Measurements from ENCODE around the gene GRAP2. TPM values are rescaled to one million over a fixed set of nuclear protein-coding genes. Genes with fewer than 3 reads are reported as not detected.
"Not testable (repeated sequence)": the region's sequence is repeated elsewhere in the genome, so short reads cannot be mapped to it uniquely, and the experiment has no call there.

Gene GRAP2
- total RNA-seq, 1 donor from 2014 or later = 3.5 TPM

DNA sequence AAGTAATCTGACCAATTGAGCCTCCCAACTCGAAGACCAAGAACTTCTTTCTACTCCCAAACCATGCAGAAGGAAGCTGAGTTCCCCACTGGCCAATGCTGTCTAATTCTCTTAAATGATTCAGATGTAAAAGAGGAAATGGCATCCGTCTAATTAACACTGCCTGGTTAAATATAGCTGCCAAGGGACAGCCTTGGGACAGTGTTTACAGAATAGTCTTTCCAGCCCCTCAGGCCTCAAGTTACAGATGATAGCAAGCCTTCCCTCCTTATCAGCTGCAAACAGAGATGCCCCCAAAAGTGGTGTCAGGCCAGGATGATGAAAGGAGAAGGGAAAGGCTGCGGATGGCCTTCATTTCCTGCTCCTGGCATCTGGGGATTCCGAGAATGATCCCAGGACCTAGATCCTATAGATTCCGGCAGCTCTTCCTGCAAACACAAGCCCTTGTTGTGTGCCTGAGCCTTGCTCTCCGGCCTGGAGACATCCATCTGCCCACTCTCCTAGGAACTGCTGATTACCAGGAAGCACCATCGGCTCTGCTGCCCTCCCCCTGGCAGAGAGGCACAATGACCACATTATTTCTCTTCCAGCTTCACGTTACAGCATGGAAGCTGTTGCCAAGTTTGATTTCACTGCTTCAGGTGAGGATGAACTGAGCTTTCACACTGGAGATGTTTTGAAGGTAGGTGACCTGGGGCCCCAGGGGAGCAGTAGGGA, 45.8 kb downstream of the GRAP2 start:
- no peak for DNase-seq

DNA sequence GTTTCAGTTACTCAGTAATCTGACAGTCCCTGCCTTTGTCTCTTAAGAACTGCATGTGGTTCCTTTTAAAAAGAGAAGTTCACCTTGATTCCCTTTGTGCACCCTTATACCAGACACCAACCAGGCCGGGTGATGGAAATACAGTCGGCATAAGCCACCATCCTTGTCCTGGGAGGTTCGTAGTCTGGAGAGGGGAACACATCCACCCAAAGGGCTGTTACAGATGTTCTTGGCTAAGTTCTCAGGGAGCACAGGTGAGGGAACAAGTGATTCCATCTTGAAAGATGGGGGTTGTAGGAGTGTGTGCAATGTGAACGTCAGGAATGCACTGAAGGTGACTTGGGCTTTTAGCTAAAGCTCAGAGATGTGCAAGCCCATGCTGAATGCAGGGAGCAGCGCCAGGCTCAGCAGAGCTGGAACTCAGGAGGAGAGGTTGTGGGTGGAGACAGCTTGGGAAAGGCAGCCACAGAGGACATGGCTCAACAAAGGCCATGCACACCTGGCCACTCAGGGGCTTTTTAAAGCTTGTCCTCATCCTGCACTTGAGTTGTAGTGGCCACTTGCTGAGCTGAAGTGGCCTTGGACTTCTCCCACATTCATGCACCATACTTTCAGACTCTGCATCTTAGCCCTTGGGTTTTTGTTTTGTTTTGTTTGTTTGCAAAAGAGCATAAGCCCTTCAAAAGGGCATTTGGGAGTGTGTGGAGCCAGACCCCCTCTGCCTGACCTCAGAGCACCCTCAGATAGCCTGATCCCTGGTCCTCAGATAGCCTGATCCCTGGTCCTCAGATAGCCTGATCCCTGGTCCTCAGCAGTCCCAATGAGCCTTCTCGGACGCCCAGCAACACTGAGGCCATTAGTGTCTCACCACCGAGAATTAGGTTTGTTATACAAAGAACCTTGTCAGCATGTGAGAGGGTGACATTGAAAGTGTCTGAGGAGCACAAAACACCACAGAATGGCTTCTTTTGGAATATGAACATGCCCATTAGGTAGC, 46.6 kb downstream of the GRAP2 start:
- DNase-seq = no peak

DNA sequence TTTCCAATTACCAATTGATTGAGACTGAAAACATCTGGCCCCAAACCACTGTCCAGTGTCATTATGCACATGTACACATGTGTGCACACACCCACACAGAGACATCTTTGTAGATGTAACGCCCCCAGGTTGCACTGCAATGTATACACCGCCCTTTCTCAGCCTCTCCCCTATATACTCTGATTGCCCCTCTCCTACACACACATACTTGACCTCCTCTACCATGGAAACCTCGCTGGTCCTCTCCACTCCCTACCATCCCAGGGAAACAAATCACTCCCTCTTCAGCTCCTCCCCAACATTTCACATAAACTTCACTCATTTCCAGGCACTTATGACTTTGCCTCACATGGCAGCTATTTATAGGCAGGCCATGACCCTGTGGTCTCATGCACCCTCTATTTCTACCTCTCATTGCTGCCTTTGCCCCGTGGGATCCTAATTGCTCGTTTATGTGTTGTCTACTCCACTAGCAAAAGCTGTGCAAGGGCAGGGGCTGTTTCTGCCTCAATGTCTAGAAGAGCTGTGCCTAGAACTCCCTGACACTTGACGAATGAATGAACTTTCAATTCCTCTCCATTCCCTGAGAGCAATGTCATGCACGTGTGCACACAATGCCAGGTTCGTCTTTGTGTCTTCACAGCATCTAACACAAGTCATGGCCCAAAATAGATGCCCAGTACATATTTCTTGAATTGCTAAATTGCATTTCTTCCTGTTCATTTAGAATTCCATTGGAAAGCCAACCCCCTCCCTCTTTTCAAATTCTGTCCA, 49.3 kb downstream of the GRAP2 start:
- DNase-seq = no peak

DNA sequence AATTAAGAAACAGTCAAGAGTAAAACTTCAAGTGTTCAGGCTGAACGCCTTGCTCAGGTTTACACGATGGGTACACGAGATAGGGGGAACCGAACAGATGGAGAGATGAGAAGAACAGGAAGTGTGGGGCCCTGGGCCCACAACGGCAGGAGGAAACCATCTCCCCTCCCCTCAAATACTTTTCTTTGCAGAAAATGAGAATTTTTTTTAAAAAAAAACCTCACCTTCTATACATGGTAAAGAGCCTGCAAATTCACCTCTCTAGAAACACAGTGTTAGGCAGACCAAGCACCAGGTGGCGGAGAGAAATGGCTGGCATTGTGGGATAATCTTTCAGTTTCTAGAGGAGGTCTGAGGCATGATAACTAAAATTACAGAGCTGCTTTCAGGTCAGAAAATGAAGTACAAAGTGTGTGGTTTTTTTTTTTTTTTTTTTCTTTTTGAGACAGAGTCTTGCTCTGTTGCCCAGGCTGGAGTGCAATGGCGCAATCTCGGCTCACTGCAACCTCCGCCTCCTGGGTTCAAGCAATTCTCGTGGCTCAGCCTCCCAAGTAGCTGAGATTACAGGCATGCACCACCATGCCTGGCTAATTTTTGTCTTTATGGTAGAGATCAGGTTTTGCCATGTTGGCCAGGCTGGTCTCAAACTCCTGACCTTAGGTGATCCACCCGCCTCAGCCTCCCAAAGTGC, 50.9 kb downstream of the GRAP2 start:
- DNase-seq = not testable (repeated sequence)

DNA sequence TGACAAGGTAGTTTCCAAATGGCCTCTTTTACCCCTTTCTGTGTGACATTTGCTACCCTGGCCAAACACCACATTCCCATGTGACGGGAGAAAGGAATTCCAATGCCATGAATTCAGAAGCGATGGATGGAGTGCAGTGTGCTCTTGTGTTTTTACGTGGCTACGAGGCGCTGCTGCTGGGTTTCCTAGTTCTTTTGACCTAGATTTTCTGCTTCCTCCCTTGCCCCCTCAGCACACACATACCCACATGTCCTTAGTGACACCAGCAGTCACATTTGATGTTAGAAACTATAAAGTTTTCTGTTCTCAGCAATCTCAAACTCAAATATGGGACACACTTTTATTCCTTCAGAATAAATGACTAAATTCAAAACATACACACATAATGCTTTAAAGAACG, 51.5 kb downstream of the GRAP2 start:
- no peak for DNase-seq

DNA sequence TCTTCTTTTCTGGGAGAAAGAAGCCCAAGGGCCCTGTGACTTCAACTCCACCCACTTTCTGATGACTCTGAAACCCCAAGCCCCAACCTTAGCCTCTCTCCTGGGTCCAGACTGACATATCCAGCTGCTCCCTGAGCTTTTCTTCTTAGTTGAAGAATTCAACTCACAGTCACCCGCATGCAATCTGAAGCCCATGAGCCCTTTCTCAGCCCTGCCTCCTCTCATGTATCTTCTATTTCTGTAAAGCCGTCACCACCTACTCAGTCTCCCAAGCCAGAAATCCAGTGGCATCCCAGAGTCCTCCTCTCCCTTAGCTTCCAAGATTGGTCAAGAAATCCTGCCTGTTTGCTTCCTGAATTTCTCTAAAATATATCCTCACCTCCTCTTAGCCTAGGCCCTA, 52.2 kb downstream of the GRAP2 start:
- no peak for DNase-seq

DNA sequence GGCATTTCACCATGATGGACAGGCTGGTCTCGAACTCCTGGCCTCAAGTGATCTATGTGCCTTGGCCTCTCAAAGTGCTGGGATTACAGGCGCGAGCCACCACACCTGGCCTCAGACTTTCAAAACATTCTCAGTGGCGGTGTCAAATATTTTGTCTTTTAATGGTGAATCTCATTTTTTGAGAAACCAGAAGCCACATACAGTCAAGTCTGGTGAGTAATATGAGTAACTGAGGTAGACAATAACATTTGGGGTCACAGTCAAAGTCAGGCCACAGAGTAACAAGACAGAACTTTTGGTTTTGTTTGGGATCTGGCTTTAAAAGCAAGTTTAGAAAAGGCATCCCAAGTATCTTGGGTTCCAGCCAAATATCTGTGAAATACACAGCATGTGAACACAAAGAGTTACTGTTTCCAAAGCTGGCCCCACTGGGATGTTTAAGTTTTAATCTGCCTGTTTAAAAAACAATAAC, 53.7 kb downstream of the GRAP2 start:
- DNase-seq = peak; percentile 35

DNA sequence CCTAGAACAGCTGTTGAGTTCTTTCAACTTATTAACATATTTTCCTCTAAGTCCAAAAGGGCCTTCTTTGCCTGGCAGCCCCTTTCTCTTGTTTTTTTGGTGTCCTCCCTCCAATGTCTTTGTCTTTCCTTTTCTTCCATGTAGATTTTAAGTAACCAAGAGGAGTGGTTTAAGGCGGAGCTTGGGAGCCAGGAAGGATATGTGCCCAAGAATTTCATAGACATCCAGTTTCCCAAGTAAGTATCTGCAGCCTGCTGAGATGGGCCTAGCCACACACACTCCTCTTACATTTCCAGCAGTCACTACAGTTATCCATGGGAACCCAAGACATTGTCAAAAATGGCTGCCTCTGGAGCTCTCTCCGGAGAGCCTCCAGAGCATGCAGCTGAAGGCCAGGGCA, 54.8 kb downstream of the GRAP2 start:
- no peak for DNase-seq

DNA sequence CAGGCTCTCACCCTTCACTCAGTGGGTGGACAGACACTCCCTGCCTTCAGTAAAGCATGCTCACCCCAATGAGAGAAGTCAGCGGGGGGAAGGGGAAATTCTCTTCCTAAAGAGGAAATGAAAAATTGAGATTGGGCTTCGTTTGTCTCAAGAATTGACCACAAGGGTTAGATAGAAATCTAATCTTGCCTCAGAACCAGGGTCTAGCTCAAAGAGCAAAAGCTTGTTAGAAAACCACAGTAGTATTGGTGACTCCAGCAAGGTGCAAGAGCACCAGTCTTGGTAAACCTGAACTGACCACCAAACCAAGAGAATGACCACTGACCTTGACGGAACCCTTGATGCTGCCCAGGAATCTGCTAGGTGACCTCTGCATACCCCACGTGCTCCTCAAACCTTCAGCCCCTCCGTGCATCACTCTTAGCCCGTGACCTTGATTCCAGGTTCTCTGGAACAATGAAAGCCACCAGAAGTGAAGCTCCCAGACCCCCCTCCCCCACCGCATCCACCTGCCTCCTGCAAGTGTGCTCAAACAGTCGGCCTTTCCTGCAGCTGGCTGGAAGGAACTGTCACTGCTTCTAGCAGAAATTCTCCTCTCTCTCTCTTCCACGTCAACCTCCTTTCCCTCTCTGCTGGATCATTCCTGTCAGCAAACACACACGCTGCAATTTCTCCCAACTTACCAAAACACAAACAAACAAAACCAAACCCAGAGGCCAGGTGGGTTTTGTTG, 56.2 kb downstream of the GRAP2 start:
- no peak for DNase-seq

DNA sequence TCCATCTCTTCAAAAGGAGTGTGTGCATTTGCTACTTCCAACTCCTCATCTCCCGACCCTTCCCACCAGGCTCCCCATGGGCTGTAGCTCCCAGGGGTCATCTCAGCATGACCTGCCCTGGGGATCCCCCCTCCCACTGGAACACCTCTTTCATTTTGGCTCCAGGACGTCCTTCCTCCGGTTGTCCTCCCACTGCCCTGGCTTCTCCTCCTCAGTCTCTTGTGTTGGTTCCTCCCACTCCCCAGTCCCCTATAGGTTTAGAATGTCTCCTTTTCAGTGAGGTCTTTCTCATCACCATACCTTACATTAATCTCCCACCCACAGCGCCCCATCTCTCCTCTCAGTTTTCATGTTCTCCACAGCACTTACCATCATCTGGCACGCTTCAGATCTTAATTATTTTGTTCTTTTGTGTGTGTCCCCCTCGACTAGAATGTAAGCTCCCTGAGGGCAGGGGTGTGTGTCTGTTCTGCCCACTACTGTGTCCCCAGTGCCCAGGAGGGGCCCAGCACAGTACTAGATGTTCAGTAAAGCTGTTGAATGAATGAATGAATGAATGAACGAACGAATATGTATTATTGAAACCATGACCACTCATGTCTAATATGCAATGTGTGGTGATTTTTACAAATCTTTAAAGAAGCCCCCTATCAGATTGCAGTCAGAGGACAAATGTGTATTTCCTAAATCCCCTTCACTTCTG, 57.3 kb downstream of the GRAP2 start:
- no peak for DNase-seq

DNA sequence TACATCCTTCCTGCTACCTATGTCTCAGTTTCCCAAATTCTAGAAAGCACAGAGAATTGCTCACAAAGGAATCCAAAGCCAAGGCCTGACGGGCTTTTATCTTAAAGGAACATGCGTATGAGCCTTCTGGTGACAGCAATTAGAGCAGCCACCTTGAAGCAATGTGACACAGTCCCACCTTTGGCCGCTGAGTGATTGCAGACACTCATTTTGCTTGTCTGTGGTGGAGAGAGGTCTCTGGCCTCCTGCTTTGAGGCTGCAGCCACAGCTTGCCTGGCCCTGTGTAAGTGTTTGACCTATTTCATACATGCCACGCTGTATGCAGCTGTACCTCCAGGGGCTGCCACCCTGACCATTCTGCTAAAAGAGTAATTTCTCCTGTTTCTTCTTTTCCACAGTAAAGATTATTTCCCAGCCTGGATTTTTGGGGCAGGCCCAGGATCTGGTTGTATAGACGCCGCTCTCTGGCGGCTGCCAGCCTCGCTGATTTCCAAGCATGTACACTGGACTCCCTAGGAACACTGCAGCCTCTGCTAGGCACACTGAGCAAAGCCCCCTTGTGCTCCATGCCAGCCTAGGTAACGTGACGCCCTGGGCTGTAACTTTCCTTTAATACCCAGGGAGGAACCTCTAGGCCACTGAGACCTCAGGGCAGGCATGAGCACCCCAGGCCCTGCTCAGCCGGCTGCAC, 58.2 kb downstream of the GRAP2 start:
- DNase-seq = no peak

DNA sequence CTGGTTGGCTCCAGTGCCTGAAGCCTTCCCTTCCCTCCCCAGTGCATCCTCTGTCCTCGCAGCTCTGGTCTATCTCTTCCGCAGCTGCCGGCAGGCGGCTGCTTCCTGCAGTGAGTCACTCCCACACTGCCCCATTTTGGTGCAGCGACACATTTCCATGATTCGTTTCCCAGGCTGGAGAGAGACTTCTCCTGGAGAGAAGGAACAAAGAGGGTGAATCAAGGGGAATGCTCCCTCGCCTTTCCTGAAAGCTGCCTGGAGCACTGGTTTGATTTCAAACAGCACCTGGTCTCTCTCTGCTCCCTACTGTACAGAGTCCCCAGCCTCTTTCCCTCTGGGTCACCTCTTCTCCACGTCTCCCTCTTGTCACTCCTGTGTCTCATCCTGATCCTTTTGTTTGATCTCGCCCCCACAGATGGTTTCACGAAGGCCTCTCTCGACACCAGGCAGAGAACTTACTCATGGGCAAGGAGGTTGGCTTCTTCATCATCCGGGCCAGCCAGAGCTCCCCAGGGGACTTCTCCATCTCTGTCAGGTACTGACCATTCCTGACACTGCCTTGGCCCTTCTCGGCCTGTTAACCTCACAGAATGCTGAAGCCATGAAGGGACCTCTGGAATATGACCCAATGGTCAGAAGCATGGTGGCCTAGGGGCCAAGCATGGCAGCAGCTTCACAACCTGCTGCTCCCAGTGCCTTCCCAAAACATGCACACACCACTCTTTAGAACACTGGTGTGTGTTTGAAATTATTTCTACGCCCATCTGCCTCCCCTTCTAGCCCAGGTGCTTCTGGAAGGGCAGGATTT, 59.0 kb downstream of the GRAP2 start, which contains the start of gene TMA7B:
TSS of gene TMA7B (plus strand) at position 758 of the 808 bp plus-strand sequence. CDS start 3,978 bp downstream, outside the sequence.
- no peak for DNase-seq

DNA sequence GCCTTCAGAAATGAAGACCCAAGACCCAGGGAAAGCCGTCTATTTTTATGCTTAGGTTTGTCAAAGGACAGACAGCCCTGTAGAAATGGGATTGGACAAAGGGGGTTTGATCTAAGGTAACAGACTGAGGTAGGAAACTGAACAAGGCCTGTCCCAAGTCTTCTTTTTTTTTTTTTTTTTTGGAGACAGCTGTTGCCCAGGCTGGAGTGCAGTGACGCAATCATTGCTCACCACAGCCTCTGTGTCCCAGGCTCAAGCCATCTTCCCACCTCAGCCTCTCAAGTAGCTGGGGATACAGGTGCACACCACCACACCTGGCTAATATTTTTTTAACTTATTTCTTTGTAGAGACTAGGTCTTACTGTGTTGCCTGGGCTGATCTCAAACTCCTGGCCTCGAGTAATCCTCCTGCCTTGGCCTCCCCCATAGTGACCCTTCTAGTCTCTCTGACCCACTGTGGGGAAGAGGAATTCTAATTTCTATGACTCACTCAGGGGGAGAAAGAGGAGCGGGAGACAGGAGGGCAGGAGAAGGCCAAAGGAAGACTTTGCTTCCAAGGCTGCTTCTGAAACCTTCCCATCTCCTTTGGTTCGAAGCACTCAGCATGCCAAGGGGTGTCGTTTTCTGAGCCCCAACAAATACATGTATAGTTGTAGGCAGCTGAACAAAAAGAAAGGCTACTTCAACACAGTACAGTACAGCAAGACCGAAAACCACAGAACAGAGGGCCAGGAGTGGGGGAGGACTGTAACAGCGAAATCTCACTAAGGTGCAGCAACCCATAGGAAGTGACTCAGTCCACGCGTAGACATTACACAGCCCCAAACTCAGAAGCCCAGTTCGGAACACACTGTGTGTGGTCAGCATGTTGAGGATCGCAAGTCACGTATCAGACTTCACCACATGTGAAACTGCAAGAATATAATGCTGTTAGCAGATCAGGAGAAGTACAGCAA, 60.2 kb downstream of the GRAP2 start:
- DNase-seq = no peak

DNA sequence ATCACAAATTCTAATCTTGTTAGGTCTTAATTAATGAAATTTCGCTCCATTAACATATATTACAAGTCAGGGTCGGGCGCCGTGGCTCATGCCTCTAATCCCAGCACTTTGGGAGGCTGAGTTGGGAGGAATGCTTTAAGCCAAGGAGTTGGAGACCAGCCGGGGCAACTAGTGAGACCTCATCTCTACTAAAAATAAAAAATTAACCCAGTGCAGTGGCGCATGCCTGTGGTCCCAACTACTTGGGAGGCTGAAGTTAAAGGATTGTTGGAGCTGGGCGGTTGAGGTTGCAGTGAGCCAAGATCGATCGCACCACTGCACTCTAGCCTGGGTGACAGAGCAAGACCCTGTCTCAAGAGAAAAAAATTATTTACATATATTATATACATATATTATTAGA, 61.2 kb downstream of the GRAP2 start:
- DNase-seq = no peak

DNA sequence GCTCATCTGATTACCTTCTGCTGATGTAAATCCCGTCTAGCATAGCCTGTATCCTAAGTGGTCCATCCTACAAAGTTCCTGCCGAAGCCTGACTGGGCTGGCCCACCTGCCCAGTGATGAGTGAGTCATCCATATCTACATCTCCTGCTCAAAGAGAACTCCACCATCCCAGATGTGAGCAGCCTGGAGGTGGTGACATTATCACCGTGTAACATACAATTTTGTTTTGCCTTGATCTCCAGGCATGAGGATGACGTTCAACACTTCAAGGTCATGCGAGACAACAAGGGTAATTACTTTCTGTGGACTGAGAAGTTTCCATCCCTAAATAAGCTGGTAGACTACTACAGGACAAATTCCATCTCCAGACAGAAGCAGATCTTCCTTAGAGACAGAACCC, 64.9 kb downstream of the GRAP2 start:
- no peak for DNase-seq

DNA sequence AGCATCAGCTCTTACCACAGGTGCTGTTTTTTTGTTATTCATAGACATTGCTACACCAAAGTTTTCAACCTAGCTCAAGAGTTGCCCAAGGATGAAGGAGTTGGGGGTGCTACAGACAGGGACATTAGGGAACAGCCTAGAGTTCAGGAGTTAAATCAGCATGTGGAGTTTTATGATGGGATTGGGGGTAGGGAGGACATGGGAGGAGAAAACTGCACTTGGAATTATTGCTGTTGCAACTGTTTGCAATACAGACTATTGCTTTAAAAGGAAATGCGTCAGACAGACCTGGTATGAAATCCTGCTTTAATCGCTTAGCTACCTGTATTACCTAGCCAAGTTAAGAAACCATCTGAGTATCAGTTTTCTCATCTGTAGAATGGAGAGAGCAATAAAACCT, 65.6 kb downstream of the GRAP2 start:
- DNase-seq = no peak

DNA sequence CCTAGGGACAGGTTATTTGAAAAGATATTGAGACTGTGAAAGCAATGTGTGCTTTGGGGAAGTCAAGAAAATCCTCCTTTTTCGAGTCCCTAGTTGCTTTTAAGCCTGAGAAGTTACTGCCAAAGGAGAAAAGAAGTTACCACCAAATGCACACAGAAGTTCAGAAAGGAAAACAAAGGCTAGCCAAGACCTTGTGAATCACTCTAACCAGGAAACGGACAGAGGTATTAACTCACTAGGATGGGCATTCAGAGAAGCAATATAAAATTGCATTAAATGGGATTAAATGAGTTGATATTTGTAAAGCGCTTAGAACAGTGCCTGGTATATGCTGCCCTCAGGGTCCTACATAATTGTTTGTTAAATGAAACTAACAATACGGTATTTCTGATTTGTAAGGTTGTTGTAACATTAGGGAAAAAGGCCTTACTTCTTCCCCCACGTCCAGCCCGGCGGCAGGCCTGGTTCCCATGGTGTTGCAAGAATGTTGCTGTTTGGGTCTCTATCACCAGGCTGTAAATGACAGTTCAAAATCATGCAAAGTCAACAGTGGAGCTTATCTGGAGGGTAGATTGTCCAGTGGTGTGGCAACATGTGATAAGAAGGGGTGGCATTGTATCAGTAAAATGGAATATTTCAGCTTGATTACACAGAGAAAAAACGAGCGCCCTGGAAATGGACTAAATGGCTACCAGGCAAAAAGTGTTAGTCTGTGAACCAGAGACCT, 66.4 kb downstream of the GRAP2 start:
- no peak for DNase-seq
